HCT116 (cell line): ENCODE results near the gene ZFX.

Experiments used
- EZH2phosphoT487 ChIP-seq: fragments of 200-600 bp; IDR thresholded peaks from 2 replicates; pipeline ENCODE4 v1.6.1; 2018; ENCODE audit warnings: antibody characterized with exemption, borderline replicate concordance
- SP1 ChIP-seq: IDR thresholded peaks from 2 replicates; pipeline ENCODE4 v1.6.1; 2012; ENCODE audit warnings: low read depth
- YY1 ChIP-seq: IDR thresholded peaks from 2 replicates; pipeline ENCODE4 v1.6.1; 2011; ENCODE audit warnings: low read length, low read depth, moderate library complexity, mild to moderate bottlenecking; ENCODE audit not compliant: insufficient replicate concordance; ENCODE audit errors: extremely low read depth
- TF ChIP-seq, protein P1 (sequence below), 3 experiments: fragments of 200-600 bp in 1 of 3; sonication (generic) in 1 of 3; IDR thresholded peaks in 2 of 3; conservative IDR thresholded peaks in 1 of 3; 2 replicates each; pipeline ENCODE4 v1.5.1; 2012 to 2017; ENCODE audit warnings: low read depth in 2 of 3, low read length in 2 of 3, antibody characterized with exemption in 1 of 3, borderline replicate concordance in 1 of 3, control low read depth in 1 of 3, mild to moderate bottlenecking in 1 of 3, mixed read lengths in 1 of 3, mixed run types in 1 of 3, moderate library complexity in 1 of 3; ENCODE audit not compliant: insufficient read depth in 1 of 3
- TF ChIP-seq, protein P2 (sequence below): IDR thresholded peaks from 2 replicates; pipeline ENCODE4 v1.6.1; 2012; ENCODE audit warnings: low read depth

DNA sequence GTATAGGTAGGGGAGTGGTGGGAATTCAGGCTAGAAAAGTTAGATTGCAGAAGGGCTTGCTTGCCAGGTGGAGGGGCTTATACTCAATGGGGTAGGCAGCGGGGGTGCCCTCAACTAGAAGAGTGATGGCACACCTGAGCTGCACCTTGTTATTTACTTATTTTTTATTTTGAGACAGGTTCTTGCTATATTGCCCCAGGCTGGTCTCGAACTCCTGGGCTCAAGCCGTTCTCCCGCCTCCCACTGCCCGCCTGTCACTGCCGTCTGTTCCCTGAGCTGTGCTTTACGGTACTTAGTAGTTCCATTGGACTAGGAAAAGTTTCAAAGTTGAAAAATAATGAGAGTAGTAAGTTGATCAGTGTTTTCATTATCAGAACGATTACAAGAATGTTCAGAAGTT is 2.0 kb downstream of the ZFX start:
- TF ChIP-seq, protein P1, sequence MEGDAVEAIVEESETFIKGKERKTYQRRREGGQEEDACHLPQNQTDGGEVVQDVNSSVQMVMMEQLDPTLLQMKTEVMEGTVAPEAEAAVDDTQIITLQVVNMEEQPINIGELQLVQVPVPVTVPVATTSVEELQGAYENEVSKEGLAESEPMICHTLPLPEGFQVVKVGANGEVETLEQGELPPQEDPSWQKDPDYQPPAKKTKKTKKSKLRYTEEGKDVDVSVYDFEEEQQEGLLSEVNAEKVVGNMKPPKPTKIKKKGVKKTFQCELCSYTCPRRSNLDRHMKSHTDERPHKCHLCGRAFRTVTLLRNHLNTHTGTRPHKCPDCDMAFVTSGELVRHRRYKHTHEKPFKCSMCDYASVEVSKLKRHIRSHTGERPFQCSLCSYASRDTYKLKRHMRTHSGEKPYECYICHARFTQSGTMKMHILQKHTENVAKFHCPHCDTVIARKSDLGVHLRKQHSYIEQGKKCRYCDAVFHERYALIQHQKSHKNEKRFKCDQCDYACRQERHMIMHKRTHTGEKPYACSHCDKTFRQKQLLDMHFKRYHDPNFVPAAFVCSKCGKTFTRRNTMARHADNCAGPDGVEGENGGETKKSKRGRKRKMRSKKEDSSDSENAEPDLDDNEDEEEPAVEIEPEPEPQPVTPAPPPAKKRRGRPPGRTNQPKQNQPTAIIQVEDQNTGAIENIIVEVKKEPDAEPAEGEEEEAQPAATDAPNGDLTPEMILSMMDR (IDR thresholded peaks at IDR 0.05 in 2 of 3, conservative IDR thresholded peaks at IDR 0.05 in 1 of 3; ENCODE audit: borderline replicate concordance in 1 of 3, insufficient read depth in 1 of 3, low read depth in 2 of 3, low read length in 2 of 3), result no peak
- TF ChIP-seq, protein P2, sequence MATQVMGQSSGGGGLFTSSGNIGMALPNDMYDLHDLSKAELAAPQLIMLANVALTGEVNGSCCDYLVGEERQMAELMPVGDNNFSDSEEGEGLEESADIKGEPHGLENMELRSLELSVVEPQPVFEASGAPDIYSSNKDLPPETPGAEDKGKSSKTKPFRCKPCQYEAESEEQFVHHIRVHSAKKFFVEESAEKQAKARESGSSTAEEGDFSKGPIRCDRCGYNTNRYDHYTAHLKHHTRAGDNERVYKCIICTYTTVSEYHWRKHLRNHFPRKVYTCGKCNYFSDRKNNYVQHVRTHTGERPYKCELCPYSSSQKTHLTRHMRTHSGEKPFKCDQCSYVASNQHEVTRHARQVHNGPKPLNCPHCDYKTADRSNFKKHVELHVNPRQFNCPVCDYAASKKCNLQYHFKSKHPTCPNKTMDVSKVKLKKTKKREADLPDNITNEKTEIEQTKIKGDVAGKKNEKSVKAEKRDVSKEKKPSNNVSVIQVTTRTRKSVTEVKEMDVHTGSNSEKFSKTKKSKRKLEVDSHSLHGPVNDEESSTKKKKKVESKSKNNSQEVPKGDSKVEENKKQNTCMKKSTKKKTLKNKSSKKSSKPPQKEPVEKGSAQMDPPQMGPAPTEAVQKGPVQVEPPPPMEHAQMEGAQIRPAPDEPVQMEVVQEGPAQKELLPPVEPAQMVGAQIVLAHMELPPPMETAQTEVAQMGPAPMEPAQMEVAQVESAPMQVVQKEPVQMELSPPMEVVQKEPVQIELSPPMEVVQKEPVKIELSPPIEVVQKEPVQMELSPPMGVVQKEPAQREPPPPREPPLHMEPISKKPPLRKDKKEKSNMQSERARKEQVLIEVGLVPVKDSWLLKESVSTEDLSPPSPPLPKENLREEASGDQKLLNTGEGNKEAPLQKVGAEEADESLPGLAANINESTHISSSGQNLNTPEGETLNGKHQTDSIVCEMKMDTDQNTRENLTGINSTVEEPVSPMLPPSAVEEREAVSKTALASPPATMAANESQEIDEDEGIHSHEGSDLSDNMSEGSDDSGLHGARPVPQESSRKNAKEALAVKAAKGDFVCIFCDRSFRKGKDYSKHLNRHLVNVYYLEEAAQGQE, result no peak
- TF ChIP-seq YY1, result no peak
- TF ChIP-seq EZH2phosphoT487, result no peak
- TF ChIP-seq SP1, result no peak
